Measurements from ENCODE around the gene VCX2.
"Not testable (repeated sequence)": the region's sequence is repeated elsewhere in the genome, so short reads cannot be mapped to it uniquely, and the experiment has no call there.

The VCX2 gene

DNA sequence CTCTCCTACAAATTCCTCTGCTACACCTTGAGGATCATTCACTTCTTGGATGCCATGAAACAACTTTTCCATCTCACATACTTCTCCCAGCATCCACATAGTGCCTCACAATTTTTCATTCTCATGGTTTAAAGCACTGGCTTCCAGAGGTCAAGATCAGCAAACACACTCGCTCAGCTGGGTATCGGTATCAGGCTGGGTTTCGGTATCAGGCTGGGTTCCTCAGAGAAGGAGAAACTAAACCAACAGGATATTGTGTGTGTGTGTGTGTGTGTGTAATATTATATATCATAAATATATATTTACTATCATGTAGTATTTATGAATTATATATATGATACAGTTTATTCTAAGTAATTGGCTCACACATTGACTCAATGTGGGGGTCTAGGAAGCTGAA is at the start of gene VCX2:
Gene VCX2, minus strand, starts transcription at position 99 of the 400 bp plus-strand sequence. CDS start 624 bp downstream, outside the sequence.
- not testable (repeated sequence) for DNase-seq (ENCODE audit: low spot score)

- no peak for DNase-seq (ENCODE audit: low spot score)
Observed at GRCh38 chrX:8204943-8205342, 33.9 kb upstream of the VCX2 start.

DNA sequence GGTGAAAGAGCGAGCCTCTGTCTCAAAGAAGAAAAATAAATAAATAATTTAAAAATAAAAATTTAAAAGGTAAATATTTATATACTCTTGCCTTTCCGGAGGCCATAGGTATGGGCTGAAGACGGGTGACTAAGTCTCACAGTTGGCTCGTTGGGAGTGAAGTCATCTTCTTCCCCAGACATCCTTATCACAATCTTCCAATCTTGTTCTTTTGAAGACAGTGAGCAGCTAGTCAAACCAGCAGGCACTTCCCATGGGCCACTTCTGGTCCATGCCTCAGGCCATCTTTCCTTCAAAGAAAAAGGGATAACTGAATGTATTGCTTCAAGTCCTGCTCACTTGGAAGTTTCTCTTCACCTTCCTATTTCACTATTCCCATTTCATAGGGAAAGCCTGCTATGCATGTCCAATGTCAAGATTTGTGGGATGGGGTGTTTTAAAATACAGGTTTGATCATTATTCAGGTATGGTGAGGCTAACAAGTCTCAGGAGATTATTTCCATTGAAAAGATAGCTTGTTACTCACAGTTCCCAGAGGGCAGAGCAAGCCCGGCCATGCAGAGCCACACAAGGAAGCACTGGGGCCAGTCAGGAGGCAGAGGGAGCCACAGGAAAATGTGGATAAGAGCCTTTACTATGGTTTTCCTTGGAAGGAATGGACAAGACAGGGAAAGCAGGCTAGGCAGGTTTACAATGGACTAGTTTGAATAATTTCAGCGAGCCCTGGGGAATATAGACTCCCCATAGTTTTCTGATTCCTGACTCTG is 33.3 kb upstream of the VCX2 start:
- no peak for DNase-seq (ENCODE audit: low spot score)

GRCh38 chrX:8201896-8202331 is 30.8 kb upstream of the VCX2 start:
- DNase-seq (ENCODE audit: low spot score): no peak

- no peak for DNase-seq (ENCODE audit: low spot score)
Observed at GRCh38 chrX:8196776-8197175, 25.7 kb upstream of the VCX2 start.

- DNase-seq (ENCODE audit: low spot score): no peak
Observed at GRCh38 chrX:8194216-8194615, 23.1 kb upstream of the VCX2 start.

GRCh38 chrX:8192276-8192675 is 21.2 kb upstream of the VCX2 start:
- no peak for DNase-seq (ENCODE audit: low spot score)

GRCh38 chrX:8191022-8191421 is 20.0 kb upstream of the VCX2 start:
- no peak for DNase-seq (ENCODE audit: low spot score)

DNA sequence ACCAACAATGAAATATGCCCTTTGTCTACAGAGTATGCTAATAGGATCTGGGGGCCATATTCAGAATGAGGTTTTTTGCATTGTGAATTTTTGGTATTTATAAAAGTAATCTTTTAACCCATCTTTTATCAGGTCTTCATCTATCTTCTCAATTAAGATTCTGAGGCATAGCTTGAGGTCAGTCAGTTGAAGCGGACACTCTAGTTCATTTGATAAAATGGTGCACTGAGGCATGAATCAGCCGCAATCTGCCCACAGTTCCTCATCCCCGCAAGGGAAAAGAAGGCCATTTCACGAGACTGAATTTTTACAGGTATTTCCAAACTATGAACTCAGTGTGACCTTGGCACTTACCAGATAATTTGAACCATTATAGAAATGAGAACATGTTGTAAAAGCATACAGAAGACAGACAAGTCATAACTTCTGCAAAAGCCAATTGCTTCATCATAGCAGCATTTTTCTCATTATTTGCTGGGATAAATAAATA is 19.3 kb upstream of the VCX2 start:
- no peak for DNase-seq (ENCODE audit: low spot score)

- DNase-seq (ENCODE audit: low spot score): no peak
Observed at GRCh38 chrX:8189096-8189830, 18.2 kb upstream of the VCX2 start.

DNA sequence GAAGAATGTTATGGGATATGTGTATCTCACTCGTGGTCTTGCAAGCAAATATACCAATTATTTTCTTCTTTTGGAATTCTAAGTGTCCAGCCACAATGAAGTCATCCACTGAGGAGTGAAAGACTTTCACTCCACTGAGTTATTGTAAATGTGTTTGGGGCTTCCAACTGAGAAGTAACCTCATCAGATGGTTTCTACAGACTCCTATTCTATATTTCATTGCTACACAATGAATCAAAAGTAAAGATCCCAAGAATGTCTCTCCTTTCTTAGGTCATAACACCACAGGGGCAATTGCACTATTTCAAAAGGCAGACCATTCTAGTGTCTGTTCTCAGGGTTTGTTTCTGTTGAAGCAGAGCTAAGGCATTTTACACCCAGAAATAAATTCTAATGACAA is 12.3 kb upstream of the VCX2 start:
- DNase-seq (ENCODE audit: low spot score): no peak

GRCh38 chrX:8179656-8180055 is 8.6 kb upstream of the VCX2 start:
- no peak for DNase-seq (ENCODE audit: low spot score)

- not testable (repeated sequence) for DNase-seq (ENCODE audit: low spot score)
Observed at GRCh38 chrX:8154011-8154410, 17.1 kb downstream of the VCX2 start.

GRCh38 chrX:8147226-8147625 is 23.8 kb downstream of the VCX2 start:
- no peak for DNase-seq (ENCODE audit: low spot score)

DNA sequence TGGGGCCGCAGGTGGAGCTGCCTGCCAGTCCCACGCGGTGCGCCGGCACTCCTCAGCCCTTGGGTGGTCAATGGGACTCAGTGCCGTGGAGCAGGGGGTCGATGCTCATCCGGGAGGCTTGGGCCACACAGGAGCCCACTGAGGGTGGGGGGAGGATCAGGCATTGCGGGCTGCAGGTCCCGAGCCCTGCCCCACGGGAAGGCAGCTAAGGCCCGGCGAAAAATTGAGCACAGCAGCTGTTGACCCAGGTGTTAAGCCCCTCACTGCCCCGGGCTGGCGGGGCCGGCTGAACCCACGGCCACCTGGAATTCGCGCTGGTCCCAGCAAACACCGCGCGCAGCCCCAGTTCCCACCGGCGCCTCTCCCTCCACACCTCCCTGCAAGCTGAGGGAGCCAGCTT is 26.1 kb downstream of the VCX2 start:
- no peak for DNase-seq (ENCODE audit: low spot score)

GRCh38 chrX:8141896-8142295 is 29.2 kb downstream of the VCX2 start:
- no peak for DNase-seq (ENCODE audit: low spot score)

- DNase-seq (ENCODE audit: low spot score): no peak
Observed at GRCh38 chrX:8140986-8141744, 29.9 kb downstream of the VCX2 start.

DNA sequence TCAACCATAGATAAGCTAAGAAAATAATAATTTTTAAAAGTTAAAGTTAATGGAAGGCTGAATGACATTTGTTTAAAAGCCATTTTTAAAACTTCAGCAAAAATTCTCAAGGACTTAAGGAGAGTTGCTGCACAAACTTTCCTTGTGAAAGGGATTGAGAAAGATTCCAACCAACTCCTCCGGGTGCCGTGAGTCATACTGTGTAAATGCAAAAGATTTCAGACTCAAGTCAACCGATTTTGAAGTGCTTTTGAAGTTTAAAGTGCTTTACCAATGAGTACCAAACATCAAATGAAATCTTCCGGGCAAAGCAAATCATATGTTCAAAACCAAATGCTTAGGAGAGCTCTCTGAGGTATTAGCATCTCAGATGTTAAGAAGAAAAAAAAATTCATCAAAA is 31.4 kb downstream of the VCX2 start:
- DNase-seq (ENCODE audit: low spot score): no peak

DNA sequence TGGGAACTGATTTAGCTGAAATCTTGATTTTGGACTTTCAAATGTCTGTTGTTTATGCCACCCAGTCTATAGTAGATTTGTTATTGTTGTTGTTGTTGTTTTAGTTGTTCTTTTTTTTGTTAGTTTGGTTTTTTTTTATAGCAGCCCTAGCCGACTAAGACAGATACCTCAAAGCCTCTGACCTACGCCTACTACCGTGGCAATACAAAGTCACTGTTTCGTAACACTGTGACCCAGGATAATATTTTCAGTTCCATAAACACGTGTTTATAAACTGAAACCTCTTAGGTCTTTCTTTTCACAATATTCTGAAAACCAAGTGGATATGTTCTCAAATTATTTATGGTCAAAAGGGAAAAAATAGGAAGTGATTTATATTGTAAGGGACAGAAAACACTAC is 32.8 kb downstream of the VCX2 start:
- no peak for DNase-seq (ENCODE audit: low spot score)

DNA sequence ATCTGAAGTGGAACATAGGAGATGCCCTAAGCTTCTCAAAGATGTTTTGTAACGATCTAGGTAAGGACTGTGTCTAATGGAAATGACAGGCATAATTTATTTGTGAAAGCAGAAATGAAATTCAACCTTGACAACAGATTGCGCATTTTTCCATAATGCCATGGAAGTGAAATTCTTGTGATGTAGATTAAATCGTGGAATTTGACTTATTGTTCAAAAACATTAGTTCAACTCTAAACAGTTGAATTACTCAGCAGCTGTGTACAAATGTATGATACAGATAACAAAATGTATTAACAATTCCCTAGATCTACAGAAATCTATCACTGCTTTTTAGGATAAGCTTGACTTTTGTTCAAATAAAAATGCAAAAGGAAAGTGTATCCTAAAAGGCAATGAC is 44.4 kb downstream of the VCX2 start:
- DNase-seq (ENCODE audit: low spot score): no peak

DNA sequence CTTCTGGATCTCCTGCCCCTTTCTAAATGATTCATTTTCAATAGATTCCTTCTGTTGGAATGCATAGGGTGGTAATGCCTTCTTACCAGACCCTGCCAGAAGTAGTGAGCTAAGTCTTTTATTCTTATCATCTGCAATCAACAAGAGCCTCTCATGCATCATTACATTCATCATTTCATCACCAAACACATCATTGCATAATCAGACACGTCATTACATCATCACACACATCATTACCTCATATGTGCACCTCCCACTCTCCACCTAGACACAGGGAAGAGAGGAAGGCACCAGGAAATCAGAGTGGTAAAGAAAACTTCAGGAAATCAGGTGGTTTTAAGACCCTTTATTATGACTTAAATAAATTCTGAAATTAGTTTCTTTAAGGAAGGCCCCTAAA is 45.0 kb downstream of the VCX2 start:
- DNase-seq (ENCODE audit: low spot score): no peak

DNA sequence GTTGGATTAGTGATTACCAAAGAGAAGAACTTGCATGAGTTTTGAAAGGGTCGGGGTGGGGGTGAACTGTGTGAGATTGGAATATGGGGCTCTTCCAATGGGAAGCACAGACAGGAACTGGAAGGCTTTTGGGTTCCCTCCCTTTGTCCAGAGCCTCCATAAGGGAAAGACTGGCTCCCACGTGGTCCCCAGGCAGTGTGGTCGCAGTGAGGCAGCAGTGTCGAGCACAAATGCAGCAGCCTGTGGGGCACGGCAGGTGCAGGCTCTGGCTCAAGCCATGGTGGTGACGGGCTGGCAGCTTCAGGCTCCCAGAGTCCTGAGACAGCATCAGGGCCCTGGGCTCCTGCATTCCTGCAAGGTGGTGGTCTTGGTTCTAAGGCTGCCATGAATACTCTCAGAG is 45.5 kb downstream of the VCX2 start:
- no peak for DNase-seq (ENCODE audit: low spot score)

DNA sequence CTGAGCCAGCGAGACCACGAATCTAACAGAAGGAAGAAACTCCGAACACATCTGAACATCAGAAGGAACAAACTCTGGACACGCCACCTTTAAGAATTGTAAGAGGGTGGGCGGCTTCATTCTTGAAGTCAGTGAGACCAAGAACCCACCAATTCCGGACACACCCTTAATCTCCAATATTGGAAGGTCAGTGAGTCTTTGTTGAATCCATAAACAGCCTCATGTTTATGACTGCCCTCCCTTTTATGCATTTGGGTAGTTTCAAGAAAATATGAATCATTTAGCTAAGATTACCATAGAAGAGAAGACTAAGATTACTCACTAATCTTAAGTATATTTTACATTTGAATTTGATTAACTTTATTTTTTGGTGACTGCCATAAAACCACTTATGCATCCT is 48.5 kb downstream of the VCX2 start:
- no peak for DNase-seq (ENCODE audit: low spot score)
